Muscle of leg (tissue), 16 donors: ENCODE measurements around the gene USP32. TPM values are rescaled to one million over a fixed set of nuclear protein-coding genes. Genes with fewer than 3 reads are reported as not detected.
"Not testable (repeated sequence)": the region's sequence is repeated elsewhere in the genome, so short reads cannot be mapped to it uniquely, and the experiment has no call there.

ENCODE experiments used
- DNase-seq: peaks from one replicate; pipeline ENCODE4 v3.0.0; 2013
- H3K27ac ChIP-seq: one replicate; pipeline ENCODE4 v1.5.1; 2013; ENCODE audit warnings: mild to moderate bottlenecking, low read length, control low read depth
- H3K27me3 ChIP-seq: one replicate; pipeline ENCODE4 v1.6.1; 2013; ENCODE audit warnings: low read length; ENCODE audit not compliant: control insufficient read depth, insufficient read depth
- H3K36me3 ChIP-seq: one replicate; pipeline ENCODE4 v1.6.1; 2013; ENCODE audit warnings: low read length; ENCODE audit not compliant: control insufficient read depth, insufficient read depth
- H3K4me1 ChIP-seq: one replicate; pipeline ENCODE4 v1.6.1; 2013; ENCODE audit warnings: low read length; ENCODE audit not compliant: control insufficient read depth, insufficient read depth
- H3K4me3 ChIP-seq: one replicate; pipeline ENCODE4 v1.5.1; 2013; ENCODE audit warnings: low read length, control low read depth
- H3K9me3 ChIP-seq: replicated peaks from 2 replicates; pipeline ENCODE4 v1.6.1; 2013; ENCODE audit warnings: low read depth, low read length; ENCODE audit not compliant: control insufficient read depth
- WGBS: methylation state at CpG from one replicate; pipeline ENCODE4 v1.1.5; 2013; ENCODE audit warnings: missing lambda C conversion rate; ENCODE audit not compliant: insufficient coverage; 5-methylcytosine and 5-hydroxymethylcytosine counted together
- long read RNA-seq, 11 donors: transcript quantifications; one replicate each; lab custom pipeline, GENCODE V29; 2026
- polyA plus RNA-seq, 8 donors: library from polyadenylated mRNA; unstranded; fragments of 120-200 nt; gene quantifications; one replicate each; pipeline versions ENCODE4 v1.2.1 to v1.2.3, GENCODE V29; 2013; ENCODE audit warnings: inconsistent platforms in 1 of 8, low replicate concordance in 1 of 8; ENCODE audit not compliant: insufficient read length in 8 of 8, insufficient read depth in 1 of 8
- total RNA-seq: library from RNA; stranded (reverse); fragments of 120-200 nt; gene quantifications from one replicate; pipeline ENCODE4 v1.2.4, GENCODE V29; 2013

USP32 gene
- total RNA-seq (26.0 TPM), polyA plus RNA-seq (10 to 100 TPM; 16.7 to 26.9 (median 23.0) TPM)
- long read RNA-seq, donor 1, result 0 reads
- long read RNA-seq, donor 2, result 0 reads
- long read RNA-seq, donor 3, full-length matches to known transcripts, result 2 of 7 reads
- long read RNA-seq, donor 3, partial matches to known transcripts, result 5 of 7 reads
- long read RNA-seq, donor 3, other reads (novel, unspliced or antisense), result 0 of 7 reads
- long read RNA-seq, donor 4, result 0 reads
- long read RNA-seq, donor 5, result 0 reads
- long read RNA-seq, donor 6, full-length matches to known transcripts, result 1 of 1 reads
- long read RNA-seq, donor 6, partial matches to known transcripts, result 0 of 1 reads
- long read RNA-seq, donor 6, other reads (novel, unspliced or antisense), result 0 of 1 reads
- long read RNA-seq, donor 7, full-length matches to known transcripts, result 1 of 1 reads
- long read RNA-seq, donor 7, partial matches to known transcripts, result 0 of 1 reads
- long read RNA-seq, donor 7, other reads (novel, unspliced or antisense), result 0 of 1 reads
- long read RNA-seq, donor 8, result 0 reads
- long read RNA-seq, donor 9, result 0 reads
- long read RNA-seq, donor 10, result 0 reads
- long read RNA-seq, donor 11, result 0 reads

GRCh38 chr17:60392042-60392844, at the start of gene USP32:
USP32 (minus strand) TSS chr17:60392133; CDS start chr17:60391939, 194 bp downstream.
- no peaks in the 10 kb centered on the region for H3K9me3 ChIP-seq
- peak; percentile 99 for DNase-seq
- peak within 1 kb of the TSS; percentile 90 for H3K4me3 ChIP-seq
- under 1% methylated on average over 66 of the region's 68 CpGs for WGBS
- peaks cover 11% of the 10 kb centered on the region for H3K4me1 ChIP-seq
- H3K36me3 ChIP-seq, result no peaks in the 10 kb centered on the region
- H3K27ac ChIP-seq, result peak within 1 kb of the TSS; percentile 95
- H3K27me3 ChIP-seq, result no peaks in the 10 kb centered on the region

- WGBS, result no CpG with 5 or more reads among the region's 2 CpGs
- no peaks in the 10 kb centered on the region for H3K9me3 ChIP-seq
- H3K27ac ChIP-seq, result no peak overlapping the region
These were observed 47.6 kb upstream of the USP32 start for GRCh38 chr17:60439501-60439900.

GRCh38 chr17:60436676-60437075, 44.7 kb upstream of the USP32 start:
- peaks cover 7% of the 10 kb centered on the region for H3K4me1 ChIP-seq
- 74% methylated on average over 5 of the region's 5 CpGs for WGBS
- no peak overlapping the region for H3K27ac ChIP-seq
- H3K9me3 ChIP-seq, result peaks cover 3% of the 10 kb centered on the region
- no peak for DNase-seq
- no peaks in the 10 kb centered on the region for H3K27me3 ChIP-seq
- H3K4me3 ChIP-seq, result no peak overlapping the region
- no peaks in the 10 kb centered on the region for H3K36me3 ChIP-seq

More at GRCh38 chr17:60439501-60439900, 47.6 kb upstream of the USP32 start:
- H3K4me1 ChIP-seq, result peaks cover 7% of the 10 kb centered on the region
- H3K4me3 ChIP-seq, result no peak overlapping the region
- H3K36me3 ChIP-seq, result peaks cover under 1% of the 10 kb centered on the region
- no peaks in the 10 kb centered on the region for H3K27me3 ChIP-seq
- DNase-seq, result no peak

- Histone ChIP-seq H3K27ac (peak overlapping the region; percentile 81), H3K27me3 (no peaks in the 10 kb centered on the region), H3K36me3 (no peaks in the 10 kb centered on the region), H3K4me1 (peaks cover 7% of the 10 kb centered on the region), H3K4me3 (peak overlapping the region; percentile 15), H3K9me3 (peaks cover 3% of the 10 kb centered on the region)
- DNase-seq, result peak; percentile 94
- WGBS, result 77% methylated on average over 18 of the region's 28 CpGs
These were observed 43.6 kb upstream of the USP32 start for GRCh38 chr17:60435244-60436167.

- DNase-seq, H3K4me3 ChIP-seq, H3K27me3 ChIP-seq, H3K9me3 ChIP-seq, H3K4me1 ChIP-seq, H3K36me3 ChIP-seq, H3K27ac ChIP-seq: not testable (repeated sequence)
- WGBS, result 100% methylated on average over 1 of the region's 4 CpGs
These were observed 41.4 kb upstream of the USP32 start for GRCh38 chr17:60433021-60433997.

GRCh38 chr17:60430561-60430960, 38.6 kb upstream of the USP32 start:
- 88% methylated on average over 6 of the region's 7 CpGs for WGBS
- H3K27me3 ChIP-seq, H3K4me1 ChIP-seq, H3K36me3 ChIP-seq, H3K27ac ChIP-seq, H3K9me3 ChIP-seq, H3K4me3 ChIP-seq, DNase-seq: not testable (repeated sequence)

GRCh38 chr17:60428491-60428890, 36.6 kb upstream of the USP32 start:
- no CpG with 5 or more reads among the region's 6 CpGs for WGBS
- H3K9me3 ChIP-seq, DNase-seq, H3K36me3 ChIP-seq, H3K4me1 ChIP-seq, H3K27ac ChIP-seq, H3K4me3 ChIP-seq, H3K27me3 ChIP-seq: not testable (repeated sequence)

GRCh38 chr17:60426596-60426995, 34.7 kb upstream of the USP32 start:
- Histone ChIP-seq H3K36me3 (no peaks in the 10 kb centered on the region), H3K4me1 (peaks cover 7% of the 10 kb centered on the region), H3K27ac (no peak overlapping the region), H3K4me3 (no peak overlapping the region), H3K9me3 (no peaks in the 10 kb centered on the region), H3K27me3 (no peaks in the 10 kb centered on the region)
- DNase-seq, result no peak
- 77% methylated on average over 5 of the region's 10 CpGs for WGBS

- Histone ChIP-seq H3K27me3 (no peaks in the 10 kb centered on the region), H3K4me3 (no peak overlapping the region), H3K4me1 (peaks cover 8% of the 10 kb centered on the region), H3K36me3 (no peaks in the 10 kb centered on the region), H3K27ac (no peak overlapping the region), H3K9me3 (no peaks in the 10 kb centered on the region)
- WGBS, result 90% methylated on average over 5 of the region's 6 CpGs
- DNase-seq, result no peak
These were observed 33.7 kb upstream of the USP32 start for GRCh38 chr17:60425626-60426025.
